ENCODE data around the gene CDKL5. TPM values are rescaled to one million over a fixed set of nuclear protein-coding genes. Genes with fewer than 3 reads are reported as not detected.

CDKL5 gene
- total and polyA plus RNA-seq, 2 experiments from 2014 or later, result 7.5 to 13.7 TPM

DNA sequence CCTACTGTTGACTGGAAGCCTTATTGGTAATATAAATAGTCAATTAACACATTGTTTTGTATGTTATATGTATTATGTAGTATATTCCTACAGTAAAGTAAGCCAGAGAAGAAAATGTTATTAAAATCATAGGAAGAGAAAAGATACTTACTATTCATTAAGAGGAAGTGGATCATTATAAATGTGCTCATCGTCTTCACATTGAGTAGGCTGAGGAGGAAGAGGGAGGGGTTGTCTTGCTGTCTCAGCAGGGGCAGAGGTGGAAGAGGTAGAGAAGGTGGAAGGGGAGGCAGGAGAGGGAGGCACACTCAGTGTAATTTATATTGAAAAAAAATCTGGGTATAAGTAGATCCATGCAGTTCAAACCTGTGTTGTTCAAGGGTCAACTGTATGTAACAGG, 10.6 kb downstream of the CDKL5 start (continued):
- TF ChIP-seq, protein P1, sequence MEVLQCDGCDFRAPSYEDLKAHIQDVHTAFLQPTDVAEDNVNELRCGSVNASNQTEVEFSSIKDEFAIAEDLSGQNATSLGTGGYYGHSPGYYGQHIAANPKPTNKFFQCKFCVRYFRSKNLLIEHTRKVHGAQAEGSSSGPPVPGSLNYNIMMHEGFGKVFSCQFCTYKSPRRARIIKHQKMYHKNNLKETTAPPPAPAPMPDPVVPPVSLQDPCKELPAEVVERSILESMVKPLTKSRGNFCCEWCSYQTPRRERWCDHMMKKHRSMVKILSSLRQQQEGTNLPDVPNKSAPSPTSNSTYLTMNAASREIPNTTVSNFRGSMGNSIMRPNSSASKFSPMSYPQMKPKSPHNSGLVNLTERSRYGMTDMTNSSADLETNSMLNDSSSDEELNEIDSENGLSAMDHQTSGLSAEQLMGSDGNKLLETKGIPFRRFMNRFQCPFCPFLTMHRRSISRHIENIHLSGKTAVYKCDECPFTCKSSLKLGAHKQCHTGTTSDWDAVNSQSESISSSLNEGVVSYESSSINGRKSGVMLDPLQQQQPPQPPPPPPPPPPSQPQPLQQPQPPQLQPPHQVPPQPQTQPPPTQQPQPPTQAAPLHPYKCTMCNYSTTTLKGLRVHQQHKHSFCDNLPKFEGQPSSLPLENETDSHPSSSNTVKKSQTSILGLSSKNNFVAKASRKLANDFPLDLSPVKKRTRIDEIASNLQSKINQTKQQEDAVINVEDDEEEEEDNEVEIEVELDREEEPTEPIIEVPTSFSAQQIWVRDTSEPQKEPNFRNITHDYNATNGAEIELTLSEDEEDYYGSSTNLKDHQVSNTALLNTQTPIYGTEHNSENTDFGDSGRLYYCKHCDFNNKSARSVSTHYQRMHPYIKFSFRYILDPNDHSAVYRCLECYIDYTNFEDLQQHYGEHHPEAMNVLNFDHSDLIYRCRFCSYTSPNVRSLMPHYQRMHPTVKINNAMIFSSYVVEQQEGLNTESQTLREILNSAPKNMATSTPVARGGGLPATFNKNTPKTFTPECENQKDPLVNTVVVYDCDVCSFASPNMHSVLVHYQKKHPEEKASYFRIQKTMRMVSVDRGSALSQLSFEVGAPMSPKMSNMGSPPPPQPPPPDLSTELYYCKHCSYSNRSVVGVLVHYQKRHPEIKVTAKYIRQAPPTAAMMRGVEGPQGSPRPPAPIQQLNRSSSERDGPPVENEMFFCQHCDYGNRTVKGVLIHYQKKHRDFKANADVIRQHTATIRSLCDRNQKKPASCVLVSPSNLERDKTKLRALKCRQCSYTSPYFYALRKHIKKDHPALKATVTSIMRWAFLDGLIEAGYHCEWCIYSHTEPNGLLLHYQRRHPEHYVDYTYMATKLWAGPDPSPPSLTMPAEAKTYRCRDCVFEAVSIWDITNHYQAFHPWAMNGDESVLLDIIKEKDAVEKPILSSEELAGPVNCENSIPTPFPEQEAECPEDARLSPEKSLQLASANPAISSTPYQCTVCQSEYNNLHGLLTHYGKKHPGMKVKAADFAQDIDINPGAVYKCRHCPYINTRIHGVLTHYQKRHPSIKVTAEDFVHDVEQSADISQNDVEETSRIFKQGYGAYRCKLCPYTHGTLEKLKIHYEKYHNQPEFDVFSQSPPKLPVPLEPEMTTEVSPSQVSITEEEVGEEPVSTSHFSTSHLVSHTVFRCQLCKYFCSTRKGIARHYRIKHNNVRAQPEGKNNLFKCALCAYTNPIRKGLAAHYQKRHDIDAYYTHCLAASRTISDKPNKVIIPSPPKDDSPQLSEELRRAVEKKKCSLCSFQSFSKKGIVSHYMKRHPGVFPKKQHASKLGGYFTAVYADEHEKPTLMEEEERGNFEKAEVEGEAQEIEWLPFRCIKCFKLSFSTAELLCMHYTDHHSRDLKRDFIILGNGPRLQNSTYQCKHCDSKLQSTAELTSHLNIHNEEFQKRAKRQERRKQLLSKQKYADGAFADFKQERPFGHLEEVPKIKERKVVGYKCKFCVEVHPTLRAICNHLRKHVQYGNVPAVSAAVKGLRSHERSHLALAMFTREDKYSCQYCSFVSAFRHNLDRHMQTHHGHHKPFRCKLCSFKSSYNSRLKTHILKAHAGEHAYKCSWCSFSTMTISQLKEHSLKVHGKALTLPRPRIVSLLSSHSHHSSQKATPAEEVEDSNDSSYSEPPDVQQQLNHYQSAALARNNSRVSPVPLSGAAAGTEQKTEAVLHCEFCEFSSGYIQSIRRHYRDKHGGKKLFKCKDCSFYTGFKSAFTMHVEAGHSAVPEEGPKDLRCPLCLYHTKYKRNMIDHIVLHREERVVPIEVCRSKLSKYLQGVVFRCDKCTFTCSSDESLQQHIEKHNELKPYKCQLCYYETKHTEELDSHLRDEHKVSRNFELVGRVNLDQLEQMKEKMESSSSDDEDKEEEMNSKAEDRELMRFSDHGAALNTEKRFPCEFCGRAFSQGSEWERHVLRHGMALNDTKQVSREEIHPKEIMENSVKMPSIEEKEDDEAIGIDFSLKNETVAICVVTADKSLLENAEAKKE (CRISPR knock-in tag; IDR thresholded peaks at IDR 0.05), result no peak
- no peak for TF ChIP-seq ZNF331 (CRISPR knock-in tag; IDR thresholded peaks at IDR 0.05; ENCODE audit: low read depth)
- TF ChIP-seq, protein P2, sequence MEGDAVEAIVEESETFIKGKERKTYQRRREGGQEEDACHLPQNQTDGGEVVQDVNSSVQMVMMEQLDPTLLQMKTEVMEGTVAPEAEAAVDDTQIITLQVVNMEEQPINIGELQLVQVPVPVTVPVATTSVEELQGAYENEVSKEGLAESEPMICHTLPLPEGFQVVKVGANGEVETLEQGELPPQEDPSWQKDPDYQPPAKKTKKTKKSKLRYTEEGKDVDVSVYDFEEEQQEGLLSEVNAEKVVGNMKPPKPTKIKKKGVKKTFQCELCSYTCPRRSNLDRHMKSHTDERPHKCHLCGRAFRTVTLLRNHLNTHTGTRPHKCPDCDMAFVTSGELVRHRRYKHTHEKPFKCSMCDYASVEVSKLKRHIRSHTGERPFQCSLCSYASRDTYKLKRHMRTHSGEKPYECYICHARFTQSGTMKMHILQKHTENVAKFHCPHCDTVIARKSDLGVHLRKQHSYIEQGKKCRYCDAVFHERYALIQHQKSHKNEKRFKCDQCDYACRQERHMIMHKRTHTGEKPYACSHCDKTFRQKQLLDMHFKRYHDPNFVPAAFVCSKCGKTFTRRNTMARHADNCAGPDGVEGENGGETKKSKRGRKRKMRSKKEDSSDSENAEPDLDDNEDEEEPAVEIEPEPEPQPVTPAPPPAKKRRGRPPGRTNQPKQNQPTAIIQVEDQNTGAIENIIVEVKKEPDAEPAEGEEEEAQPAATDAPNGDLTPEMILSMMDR (conservative IDR thresholded peaks at IDR 0.05; ENCODE audit: low read depth in 2 of 2), result no peak
- TF ChIP-seq, protein P3, sequence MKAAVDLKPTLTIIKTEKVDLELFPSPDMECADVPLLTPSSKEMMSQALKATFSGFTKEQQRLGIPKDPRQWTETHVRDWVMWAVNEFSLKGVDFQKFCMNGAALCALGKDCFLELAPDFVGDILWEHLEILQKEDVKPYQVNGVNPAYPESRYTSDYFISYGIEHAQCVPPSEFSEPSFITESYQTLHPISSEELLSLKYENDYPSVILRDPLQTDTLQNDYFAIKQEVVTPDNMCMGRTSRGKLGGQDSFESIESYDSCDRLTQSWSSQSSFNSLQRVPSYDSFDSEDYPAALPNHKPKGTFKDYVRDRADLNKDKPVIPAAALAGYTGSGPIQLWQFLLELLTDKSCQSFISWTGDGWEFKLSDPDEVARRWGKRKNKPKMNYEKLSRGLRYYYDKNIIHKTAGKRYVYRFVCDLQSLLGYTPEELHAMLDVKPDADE (IDR thresholded peaks at IDR 0.05), result no peak

DNA sequence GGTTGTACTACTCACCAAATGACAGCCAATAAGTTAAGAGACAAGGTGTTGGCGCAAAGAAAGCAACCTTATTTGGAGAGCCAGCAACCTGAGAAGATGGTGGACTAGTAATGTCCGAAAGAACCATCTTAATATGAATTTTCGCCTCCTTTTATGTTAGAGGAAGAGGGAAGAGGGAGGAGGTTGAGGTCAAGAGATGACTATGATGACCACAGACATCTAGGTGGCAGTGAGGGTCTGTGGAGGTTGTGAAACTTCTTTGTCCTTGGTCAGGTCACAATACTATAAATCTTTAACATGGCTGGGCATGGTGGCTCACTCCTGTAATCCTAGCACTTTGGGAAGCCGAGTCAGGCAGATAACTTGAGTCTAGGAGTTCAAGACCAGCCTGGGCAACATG, 15.4 kb downstream of the CDKL5 start:
- no peaks in the 10 kb centered on the region; the same call in 2 of the 3 replicates for H3K9me3 Mint-ChIP-seq
- no peaks in the 10 kb centered on the region for H3K27me3 ChIP-seq (ENCODE audit: insufficient read depth)
- peaks cover 6% of the 10 kb centered on the region; the same call in 2 of the 3 replicates for H3K36me3 Mint-ChIP-seq (ENCODE audit: low read depth)
- no peaks in the 10 kb centered on the region for H4K20me1 ChIP-seq (replicated peaks; ENCODE audit: insufficient read depth)
- peaks cover 5% of the 10 kb centered on the region for H3K27me3 Mint-ChIP-seq (ENCODE audit: insufficient read depth, low read depth, poor library complexity)
- H3K27ac ChIP-seq (ENCODE audit: low read depth), result no peak overlapping the region
- no peak overlapping the region for H2AFZ ChIP-seq
- no peaks in the 10 kb centered on the region for H3K36me3 ChIP-seq (ENCODE audit: insufficient read depth)
- no peak for DNase-seq (ENCODE audit: low spot score)
- no peaks in the 10 kb centered on the region for H3K9me2 ChIP-seq (ENCODE audit: insufficient read depth)
- H3K4me3 Mint-ChIP-seq, result no peak overlapping the region
- peaks cover 38% of the 10 kb centered on the region for H3K4me1 Mint-ChIP-seq
- H3K4me1 ChIP-seq (ENCODE audit: insufficient read depth), result 0 out of 2 replicates have a peak, but pooled peaks cover 5% of the 10 kb centered on the region
- peaks cover 93% of the 10 kb centered on the region for H3K79me2 ChIP-seq (replicated peaks; ENCODE audit: insufficient read depth)
- H3K27ac Mint-ChIP-seq, result no peak overlapping the region
- ATAC-seq, result no peak
- H3K4me2 ChIP-seq, result no peak overlapping the region
- no peaks in the 10 kb centered on the region for H3F3A ChIP-seq (replicated peaks; ENCODE audit: low read depth)
- H3K4me3 ChIP-seq, result no peak overlapping the region
- no peak for TF ChIP-seq EZH2phosphoT487 (IDR thresholded peaks at IDR 0.05; ENCODE audit: unreplicated experiment)
- TF ChIP-seq, protein P4, sequence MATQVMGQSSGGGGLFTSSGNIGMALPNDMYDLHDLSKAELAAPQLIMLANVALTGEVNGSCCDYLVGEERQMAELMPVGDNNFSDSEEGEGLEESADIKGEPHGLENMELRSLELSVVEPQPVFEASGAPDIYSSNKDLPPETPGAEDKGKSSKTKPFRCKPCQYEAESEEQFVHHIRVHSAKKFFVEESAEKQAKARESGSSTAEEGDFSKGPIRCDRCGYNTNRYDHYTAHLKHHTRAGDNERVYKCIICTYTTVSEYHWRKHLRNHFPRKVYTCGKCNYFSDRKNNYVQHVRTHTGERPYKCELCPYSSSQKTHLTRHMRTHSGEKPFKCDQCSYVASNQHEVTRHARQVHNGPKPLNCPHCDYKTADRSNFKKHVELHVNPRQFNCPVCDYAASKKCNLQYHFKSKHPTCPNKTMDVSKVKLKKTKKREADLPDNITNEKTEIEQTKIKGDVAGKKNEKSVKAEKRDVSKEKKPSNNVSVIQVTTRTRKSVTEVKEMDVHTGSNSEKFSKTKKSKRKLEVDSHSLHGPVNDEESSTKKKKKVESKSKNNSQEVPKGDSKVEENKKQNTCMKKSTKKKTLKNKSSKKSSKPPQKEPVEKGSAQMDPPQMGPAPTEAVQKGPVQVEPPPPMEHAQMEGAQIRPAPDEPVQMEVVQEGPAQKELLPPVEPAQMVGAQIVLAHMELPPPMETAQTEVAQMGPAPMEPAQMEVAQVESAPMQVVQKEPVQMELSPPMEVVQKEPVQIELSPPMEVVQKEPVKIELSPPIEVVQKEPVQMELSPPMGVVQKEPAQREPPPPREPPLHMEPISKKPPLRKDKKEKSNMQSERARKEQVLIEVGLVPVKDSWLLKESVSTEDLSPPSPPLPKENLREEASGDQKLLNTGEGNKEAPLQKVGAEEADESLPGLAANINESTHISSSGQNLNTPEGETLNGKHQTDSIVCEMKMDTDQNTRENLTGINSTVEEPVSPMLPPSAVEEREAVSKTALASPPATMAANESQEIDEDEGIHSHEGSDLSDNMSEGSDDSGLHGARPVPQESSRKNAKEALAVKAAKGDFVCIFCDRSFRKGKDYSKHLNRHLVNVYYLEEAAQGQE (IDR thresholded peaks at IDR 0.05; ENCODE audit: unreplicated experiment), result no peak
- TF ChIP-seq, protein P2 (conservative IDR thresholded peaks at IDR 0.05; ENCODE audit: low read depth in 2 of 2), result no peak
- TF ChIP-seq EZH2 (IDR thresholded peaks at IDR 0.05; ENCODE audit: low read depth, unreplicated experiment), result no peak

Data from GM23338 (cell line).